Stimulated activated CD4-positive, alpha-beta T cell treated with anti-CD3 and anti-CD28 coated beads, Interleukin-1b, Interleukin-23, amount 100 ng/mL, for 24 hours (primary cell): ENCODE results near the gene ALKBH2.
"Not testable (repeated sequence)": the region's sequence is repeated elsewhere in the genome, so short reads cannot be mapped to it uniquely, and the experiment has no call there.

ENCODE experiments used
- DNase-seq, 4 experiments: peaks; one replicate each; pipeline ENCODE4 v3.0.0-alpha.2; 2020; ENCODE audit warnings: low read depth in 4 of 4, low spot score in 1 of 4

Gene ALKBH2

DNA sequence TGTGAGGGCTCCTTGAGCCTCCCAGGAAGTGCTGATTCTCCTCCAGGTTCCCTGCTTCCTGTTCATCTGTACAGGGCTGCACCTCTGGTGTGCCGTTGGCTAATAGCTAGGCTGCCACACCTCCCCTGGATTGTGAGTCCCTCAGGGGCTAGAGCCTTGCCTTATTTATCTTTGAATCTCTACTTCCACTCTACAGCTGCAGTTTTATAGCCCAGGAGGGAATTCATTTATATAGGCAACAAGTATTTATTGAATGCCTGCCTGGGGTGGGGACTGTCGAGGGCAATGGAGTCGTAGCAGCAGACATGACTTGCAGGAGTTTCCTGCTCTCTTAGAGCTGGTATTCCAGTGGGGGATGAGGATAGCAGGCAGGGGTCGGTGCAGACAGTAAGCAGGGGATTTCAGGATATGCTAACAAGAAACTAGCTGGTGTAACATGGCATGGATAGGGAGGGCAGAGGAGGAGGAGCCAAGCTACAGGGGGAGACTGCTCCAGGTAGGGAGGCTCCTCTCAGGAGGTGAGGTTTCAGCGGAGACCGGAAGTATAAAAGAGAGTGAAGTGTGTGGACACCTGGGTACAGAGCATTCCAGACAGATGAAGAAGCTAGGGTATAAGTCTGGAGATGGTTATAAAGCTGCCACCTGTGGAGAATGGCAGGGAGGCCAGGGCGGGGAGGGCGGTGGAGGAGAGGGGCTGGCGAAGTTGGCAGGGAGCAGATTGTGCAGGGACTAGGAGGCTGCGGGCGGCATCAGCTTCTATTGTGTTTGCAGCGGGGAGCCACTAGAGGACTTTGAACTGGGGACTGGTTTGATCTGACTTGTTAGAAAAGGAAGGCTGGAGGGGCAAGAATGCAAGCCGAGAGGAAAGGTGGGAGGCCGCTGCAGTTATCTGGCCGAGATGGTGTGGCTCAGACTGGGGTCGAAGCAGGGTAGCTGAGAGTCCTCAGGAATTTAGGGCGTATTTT, 23.7 kb downstream of the ALKBH2 start:
- DNase-seq: no peak

DNA sequence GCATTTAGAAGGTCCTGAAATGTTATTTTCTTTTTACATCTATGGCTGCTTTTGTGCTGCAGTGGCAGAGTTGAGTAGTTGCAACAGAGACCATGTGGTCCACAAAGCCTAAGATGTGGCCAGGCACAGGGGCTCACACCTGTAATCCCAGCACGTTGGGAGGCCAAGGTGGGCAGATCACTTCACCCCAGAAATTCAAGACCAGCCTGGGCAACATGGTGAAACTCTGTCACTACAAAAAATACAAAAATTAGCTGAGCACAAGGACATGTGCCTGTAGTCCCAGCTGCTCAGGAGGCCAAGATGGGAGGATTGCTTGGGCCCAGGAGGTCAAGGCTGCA, 27.4 kb downstream of the ALKBH2 start:
- DNase-seq: no peak

DNA sequence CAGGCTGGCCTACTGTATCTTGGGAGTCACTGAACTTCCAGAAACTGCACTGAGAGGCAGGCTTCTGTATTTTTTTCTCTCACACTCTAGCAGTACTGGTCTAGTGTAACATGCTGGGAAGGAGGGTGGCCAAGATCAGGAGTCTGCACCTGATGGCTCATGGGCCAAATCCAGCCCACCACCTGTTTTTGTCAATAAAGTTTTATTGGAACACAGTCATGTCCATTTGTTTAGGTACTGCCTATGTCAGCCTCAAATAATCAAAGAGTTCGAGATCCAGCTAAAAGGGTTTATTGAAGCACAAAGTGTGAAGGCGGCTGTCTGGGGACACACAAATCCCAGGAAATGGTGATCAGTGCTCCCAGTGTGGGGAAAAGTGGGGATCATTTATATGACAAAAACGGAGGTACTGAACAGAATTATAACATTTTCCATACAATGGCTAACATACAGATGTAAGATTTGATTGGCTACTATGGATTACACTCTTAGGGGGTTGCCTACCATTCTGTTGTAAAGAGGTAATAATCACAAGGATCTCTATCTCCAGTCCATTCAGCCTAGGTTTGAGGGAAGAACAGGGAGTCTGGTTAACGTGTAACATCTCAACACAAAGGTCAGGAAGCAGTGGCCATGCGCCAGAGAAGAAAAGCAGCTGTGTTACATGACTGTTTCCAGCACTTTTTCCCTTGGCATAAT, 28.0 kb downstream of the ALKBH2 start:
- no peak for DNase-seq

DNA sequence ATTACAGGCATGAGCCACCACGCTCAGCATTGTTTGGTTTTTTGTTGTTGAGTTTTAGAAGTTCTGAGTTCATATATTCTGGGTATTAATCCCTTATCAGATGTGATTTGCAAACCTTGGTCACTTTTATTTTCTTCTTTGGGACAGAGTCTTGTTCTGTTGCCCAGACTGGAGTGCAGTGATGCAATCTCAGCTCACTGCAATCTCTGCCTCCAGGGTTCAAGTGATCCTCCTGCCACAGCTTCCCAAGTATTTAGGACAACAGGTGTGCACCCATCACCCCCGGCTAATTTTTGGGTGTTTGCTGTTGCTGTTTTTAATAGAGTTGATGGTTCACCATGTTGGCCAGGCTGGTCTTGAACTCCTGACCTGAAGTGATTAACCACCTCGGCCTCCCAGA, 29.1 kb downstream of the ALKBH2 start:
- DNase-seq: no peak

DNA sequence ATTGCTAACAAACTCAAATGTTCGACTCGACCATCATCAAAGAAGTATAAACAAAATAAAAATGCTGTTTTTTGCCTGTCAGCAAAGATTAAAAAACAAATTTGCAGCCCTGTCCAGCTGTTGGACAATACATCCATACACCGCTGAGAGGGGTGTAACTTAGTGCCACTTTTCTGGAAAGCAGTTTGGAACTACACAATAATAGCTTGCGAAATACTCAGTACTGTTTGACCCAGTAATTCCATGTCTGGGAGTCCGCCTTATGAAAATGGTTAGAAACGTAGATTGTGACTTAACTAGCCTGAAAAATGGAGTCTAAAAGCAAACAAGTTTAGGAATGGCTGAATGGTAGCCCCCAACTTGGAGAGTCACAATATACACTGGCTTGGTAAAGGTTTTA, 34.5 kb downstream of the ALKBH2 start:
- no peak for DNase-seq

DNA sequence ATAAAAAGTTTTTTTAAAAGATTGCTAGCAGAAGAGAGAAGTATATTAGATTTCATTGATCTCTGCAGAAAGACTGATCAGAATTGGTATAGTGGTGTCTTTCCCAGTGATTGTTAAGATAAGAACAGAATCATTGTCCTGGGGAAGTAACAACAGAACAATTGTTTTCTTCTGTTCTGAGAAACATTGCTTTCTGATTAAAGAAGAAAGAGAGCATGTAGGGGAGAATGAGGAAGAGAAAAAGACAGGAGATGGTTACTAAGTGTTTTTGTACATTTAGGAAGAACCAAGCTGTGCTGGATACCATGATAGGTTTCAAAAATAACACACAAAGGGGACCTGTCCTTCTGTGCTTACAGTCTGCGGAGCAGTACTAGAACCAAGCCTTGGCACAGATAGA, 35.9 kb downstream of the ALKBH2 start:
- no peak for DNase-seq

DNA sequence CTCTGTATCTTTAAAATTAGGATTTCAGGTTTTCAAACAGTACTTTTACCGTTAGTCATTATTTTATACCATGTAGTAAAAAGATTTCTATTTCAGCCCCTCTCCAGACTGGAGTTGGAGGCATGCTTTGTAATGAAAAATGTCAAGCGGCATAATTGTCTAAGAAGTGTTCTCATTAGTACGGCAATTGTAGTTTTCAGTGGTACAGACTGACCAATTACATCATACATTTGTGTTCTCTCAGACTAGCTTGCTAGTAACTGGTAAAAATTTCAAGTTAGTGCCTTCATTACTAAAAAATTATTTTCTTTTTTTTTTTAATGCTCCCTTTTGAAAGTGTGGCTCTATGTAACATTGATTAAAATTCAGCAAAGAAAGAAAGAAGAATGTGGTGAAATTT, 36.4 kb downstream of the ALKBH2 start:
- DNase-seq: no peak

DNA sequence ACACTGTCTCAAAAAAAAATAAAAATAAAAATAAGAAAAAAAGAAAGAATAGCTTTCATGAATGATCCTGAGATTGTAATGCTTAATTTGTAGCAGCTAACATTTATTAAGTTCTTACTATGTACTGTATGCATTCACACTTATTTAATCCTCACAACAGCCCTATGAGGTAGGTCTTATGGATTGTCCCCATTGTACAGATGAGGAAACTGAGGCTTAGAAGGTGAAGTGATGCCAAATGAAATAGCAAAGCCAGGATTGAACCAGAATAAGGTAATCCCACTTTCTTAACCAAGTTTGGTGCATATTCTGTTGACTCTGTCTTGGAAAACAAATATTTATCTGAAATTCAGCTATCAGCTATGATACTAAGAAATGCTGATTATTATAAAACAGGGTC, 38.8 kb downstream of the ALKBH2 start:
- DNase-seq: no peak

DNA sequence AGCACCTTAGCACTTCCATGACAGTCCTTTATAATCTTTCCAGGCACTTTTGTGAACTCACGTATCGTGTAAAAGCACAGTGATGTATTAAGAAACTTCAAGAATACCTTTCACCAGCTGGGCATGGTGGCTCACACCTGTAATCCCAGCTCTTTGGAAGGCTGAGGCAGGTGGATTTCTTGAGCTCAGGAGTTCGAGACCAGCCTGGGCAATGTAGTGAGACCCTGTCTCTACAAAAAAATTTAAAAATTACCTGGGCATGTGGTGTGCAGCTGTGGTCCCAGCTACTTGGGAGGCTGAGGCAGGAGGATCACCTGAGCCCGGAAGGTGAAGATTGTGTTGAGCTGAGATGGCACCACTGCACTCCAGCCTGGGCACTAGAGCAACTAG, 39.2 kb downstream of the ALKBH2 start:
- DNase-seq: not testable (repeated sequence)

DNA sequence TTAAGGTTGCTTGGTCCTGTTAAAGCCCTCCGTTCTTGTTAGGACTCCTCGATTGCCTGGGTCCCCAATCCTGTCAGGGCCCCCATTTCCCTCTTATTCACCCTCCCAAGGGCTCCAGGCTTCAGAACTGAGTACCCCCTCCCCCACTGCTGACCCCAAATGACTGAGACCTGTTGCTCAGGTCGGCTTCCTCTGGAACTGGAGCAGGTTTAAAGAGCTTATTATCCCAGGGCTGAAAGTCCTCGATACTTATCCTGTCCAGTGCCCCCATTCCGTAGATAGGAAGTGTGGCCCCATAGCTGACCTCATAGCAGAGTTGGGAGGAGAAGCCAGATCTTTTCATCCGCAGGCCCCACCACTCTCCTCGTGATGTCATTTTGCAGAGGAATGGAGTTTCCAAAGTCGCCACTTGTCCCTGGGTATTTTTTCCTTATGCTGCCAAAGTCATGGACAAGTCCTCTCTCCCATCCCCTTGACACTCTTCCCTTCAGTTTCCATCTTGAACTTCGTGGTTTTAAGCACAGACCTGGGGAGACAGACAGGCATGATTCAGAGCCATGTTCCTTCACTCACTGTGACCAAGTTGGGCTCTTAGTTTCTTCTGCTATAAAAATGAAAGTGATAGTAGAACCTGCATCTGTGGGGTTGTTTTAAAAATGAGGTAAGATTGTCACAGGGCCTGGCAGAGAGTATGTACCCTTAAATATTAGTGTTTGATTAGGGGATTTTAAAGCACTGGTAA, 39.7 kb downstream of the ALKBH2 start:
- peak in 1 of 4 experiments; percentile 20 for DNase-seq

DNA sequence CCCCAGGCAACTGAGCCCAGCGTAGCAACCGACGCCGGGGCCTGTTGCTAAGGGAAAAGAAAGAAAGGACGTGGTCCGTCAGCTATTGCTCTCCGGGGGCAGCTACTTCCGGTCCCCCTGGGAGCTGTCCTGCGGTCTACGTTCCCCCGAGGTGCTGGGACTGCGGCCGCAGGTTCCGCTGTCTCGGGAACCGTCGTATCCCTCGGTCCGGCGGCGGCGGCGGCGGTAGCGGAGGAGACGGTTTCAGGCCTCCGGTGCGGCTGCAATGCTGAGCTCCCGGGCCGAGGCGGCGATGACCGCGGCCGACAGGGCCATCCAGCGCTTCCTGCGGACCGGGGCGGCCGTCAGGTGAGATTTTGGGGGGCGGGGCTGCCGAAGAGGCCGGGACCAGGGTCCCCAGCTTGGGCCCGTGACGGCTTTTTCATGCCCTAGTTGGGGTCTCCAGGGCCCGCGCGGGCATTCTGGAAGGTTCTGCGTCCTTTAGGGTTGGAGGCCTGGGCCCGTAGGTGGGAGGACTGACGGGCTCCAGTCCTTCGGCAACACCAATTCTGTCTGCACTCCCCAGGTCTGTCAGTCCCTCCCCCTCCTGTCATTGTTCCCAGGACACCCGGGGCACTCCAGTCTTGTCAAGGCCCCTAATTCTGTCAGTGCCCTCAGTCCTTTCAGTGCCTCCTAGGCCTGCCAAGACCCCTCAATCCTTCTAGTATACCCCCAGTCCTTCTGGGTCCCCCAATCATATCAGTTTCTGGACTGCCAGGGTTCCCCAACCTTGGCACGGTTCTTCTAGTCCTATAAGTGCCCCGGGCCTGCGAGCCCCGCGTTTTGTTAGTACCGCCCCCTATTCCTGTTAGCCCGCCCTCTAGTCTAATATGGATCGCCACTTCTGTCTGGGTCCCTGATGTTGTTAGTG, 40.6 kb downstream of the ALKBH2 start, which contains the start of gene USP30:
TSS of gene USP30 (plus strand) at position 163 of the 910 bp plus-strand sequence. CDS start at position 266, 103 bp downstream.
- peak; percentile 65 to 75 (median 72) for DNase-seq

DNA sequence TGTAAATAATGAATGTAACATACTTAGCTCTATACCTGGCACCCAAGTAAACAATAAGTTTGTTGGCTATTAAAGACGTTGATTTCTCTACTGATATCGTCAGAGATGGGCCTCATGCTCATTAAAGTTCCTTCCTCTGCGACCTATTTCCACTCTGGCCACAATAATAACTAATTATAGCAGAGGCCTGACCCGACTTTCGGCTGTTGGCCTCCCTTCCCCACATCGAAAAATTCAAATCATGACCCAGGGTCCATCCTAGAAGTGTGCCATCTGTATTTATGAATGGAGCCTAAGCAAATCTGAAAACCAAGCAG, 41.2 kb downstream of the ALKBH2 start:
- no peak for DNase-seq

DNA sequence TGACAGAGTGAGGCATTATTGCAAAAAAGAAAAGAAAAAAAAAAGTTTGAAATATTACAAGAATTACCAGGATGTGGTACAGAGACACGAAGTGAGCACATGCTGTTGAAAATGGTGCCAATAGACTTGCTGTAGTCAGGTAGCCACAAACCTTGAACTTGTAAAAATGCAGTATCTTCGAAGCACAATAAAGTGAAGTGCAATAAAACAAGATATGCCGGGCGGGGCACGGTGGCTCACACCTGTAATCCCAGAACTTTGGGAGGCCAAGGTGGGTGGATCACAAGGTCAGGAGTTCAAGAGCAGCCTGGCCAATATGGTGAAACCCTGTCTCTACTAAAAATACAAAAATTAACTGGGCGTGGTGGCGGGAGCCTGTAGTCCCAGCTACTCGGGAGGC, 43.5 kb downstream of the ALKBH2 start:
- not testable (repeated sequence) for DNase-seq

DNA sequence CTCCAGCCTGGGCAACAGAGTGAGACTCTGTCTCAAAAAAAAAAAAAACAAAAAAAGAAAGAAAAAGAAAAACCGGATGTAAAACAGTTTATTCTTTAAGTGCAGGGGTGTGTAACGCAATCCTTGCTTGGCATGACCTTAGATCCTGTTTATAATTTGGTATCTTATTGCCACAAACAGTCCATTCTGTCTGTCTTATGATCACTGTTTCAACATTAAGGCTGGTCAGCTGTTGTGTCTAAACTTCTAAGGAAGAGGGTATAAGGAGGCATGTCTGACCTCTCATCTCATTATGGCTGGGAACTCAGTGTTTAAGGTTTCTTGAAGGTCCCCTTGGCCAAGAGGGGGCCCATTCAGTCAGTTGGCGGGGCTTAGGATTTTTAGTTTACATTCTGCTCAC, 44.6 kb downstream of the ALKBH2 start:
- DNase-seq: not testable (repeated sequence)

DNA sequence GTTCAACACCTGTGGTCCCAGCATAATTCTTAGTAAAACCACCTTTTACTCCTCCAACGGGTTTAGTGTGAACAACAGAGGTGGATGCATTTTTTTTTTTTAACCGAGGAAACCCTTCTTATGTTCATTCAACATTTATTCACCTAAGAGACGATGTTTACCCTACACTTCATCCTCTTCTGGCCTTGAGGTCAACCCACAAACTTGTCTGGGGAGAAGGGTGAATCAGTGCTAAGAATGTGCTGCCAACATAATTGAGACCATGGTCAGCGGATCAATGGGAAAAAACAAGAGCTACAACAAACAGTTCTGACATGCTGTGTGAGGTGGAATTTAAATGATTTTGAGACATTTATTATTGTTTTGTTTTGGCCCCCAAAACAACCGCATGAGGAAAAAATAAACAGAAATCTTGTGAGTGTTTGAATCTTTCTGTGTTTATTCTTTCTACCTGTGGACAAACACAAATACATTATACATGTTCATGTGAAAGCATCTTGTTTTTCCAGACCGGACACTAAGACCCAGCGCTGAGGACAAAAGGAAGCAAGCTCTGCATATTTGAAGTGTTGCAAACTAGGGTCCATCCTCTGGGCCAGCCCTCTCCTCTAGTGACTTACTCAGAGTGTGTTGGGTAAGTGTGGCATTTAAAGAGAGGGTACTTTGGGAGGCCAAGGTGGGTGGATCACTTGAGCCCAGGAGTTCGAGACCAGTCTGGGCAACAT, 46.0 kb downstream of the ALKBH2 start:
- DNase-seq: no peak

DNA sequence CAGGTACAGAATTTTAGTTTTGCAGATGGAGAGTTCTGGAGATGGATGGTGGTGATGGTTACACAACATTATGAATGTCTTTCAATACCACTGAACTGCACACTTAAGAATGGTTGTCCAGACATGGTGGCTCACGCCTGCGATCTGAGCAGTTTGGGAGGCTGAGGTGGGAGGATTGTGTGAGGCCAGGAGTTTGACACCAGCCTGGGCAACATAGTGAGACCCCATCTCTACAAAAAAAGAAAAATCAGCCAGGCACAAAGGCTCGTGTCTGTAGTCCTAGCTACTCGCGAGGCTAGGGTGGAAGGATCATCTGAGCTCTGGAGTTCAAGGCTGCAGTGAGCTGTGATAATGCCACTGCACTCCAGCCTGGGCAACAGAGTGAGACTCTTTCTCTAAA, 49.0 kb downstream of the ALKBH2 start:
- no peak for DNase-seq
